Esophagus squamous epithelium (tissue), 5 donors: ENCODE measurements around the gene FAM110D. TPM values are rescaled to one million over a fixed set of nuclear protein-coding genes. Genes with fewer than 3 reads are reported as not detected.

Experiments used
- DNase-seq: peaks from one replicate; lab custom pipeline; 2025; lab: John Stamatoyannopoulos, UW
- H3K27ac ChIP-seq, 4 donors: fragments of 200-600 bp; sonication (generic); one replicate each; pipeline ENCODE4 v1.5.1; 2016 to 2019; ENCODE audit warnings: mild to moderate bottlenecking in 1 of 4
- H3K27me3 ChIP-seq, 4 donors: fragments of 200-600 bp; sonication (generic); 1 replicate in 3 of 4; 2 replicates in 1 of 4; pipeline versions ENCODE4 v1.5.1 to v1.6.0; 2017 to 2021; ENCODE audit warnings: antibody characterized with exemption in 1 of 4
- H3K36me3 ChIP-seq, 3 donors: fragments of 200-600 bp; sonication (generic); one replicate each; pipeline ENCODE4 v1.5.1; 2016 to 2019
- H3K4me1 ChIP-seq, 3 donors: fragments of 200-600 bp; sonication (generic); one replicate each; pipeline ENCODE4 v1.5.1; 2017 to 2019
- H3K4me3 ChIP-seq, 4 donors: fragments of 200-600 bp; sonication (generic); 1 replicate in 3 of 4; 2 replicates in 1 of 4; pipeline ENCODE4 v1.5.1; 2016 to 2019; ENCODE audit warnings: mild to moderate bottlenecking in 2 of 4, moderate library complexity in 1 of 4
- H3K9me3 ChIP-seq, 3 donors: fragments of 200-600 bp; sonication (generic); one replicate each; pipeline ENCODE4 v1.5.1; 2016 to 2019
- POLR2A ChIP-seq, 4 donors: fragments of 450-650 bp; IDR thresholded peaks; one replicate each; pipeline ENCODE4 v1.6.1; 2017; ENCODE audit warnings: antibody characterized with exemption in 4 of 4, mild to moderate bottlenecking in 4 of 4, moderate library complexity in 3 of 4
- WGBS, 2 donors: methylation state at CpG; one replicate each; pipeline ENCODE4 v1.1.5; 2018; 5-methylcytosine and 5-hydroxymethylcytosine counted together
- intact Hi-C: fragments of 100-400 bp; cut with DNase I; formaldehyde crosslinking; loops from one replicate; pipeline ENCODE4 v1.15.0; 2022
- total RNA-seq, 4 donors: library from RNA; depleted of rRNA; stranded (reverse); fragments of >200 nt; gene quantifications; one replicate each; pipeline ENCODE4 v1.1.0, GENCODE V29; 2016
- TF ChIP-seq, protein P1 (sequence below), 6 experiments: fragments of 450-650 bp in 4 of 6; fragments of 200-600 bp in 2 of 6; sonication (generic) in 2 of 6; IDR thresholded peaks; one replicate each; pipeline ENCODE4 v1.5.1; 2016 to 2019; ENCODE audit warnings: antibody characterized with exemption in 6 of 6, mild to moderate bottlenecking in 4 of 6, moderate library complexity in 4 of 6
- donor health status: DM: yes; HTN: yes; CAD: no.

The FAM110D gene
- total RNA-seq, 4 donors from 2014 or later = 0.23 to 5.1 (median 2.0) TPM

DNA sequence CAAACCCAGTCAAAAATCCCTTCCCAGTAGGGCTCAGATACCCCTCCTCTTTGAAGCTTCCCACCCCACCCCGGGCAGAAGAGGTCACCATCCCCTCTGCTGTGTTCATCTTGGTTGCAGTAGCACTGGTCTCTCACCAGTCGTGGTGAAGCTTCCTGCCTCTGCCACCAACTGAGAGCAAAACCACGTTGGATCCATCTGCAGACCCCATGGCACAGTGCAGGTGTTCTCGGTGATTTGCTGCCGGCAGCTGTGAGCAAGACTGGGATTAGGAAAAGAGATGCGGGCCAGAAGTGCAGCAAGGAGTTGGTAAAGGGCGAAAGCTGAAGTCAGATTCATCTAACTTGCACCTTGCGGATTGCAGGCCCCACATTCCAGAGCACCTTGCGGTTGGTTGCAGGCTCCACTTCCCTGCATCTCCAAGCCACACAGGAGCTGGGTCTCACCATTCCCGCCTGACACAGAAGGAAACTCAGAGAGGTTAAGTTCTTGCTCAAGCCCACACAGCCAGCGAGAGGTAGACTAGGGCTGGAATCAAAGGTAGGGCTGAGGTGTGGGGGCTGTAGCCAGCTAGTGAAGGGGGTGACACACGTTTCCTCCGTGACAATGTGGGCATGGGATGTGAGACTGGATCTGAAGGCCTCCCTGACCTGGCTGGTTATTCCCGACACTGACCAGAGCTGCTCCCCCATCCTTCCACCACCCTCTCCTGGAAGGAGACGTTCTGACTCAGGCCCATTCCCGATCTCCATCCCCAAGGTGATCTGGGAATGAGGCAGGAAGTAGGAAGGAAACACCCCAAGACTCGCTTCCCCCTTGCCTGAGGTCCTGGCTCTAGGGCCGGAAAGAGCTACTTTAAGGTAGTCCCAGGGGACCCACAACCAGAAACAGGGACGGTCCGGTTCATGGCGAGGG, 3.3 kb upstream of the FAM110D start:
- 58 to 80% methylated on average over 11 to 15 of the region's 21 CpGs for WGBS, 2 donors
- no peak for DNase-seq
- Histone ChIP-seq H3K4me1 (peaks cover 6 to 23% (median 8%) of the 10 kb centered on the region in 3 donors), H3K27ac (peak overlapping the region in 3 of 4 donors; percentile 6 to 72 (median 69)), H3K9me3 (no peaks in the 10 kb centered on the region), H3K4me3 (peak overlapping the region in 2 of 4 donors; percentile 30 to 39), H3K27me3 (peaks cover 0 to 51% (median 0%) of the 10 kb centered on the region in 4 donors), H3K36me3 (no peaks in the 10 kb centered on the region)
- TF ChIP-seq, protein P1, sequence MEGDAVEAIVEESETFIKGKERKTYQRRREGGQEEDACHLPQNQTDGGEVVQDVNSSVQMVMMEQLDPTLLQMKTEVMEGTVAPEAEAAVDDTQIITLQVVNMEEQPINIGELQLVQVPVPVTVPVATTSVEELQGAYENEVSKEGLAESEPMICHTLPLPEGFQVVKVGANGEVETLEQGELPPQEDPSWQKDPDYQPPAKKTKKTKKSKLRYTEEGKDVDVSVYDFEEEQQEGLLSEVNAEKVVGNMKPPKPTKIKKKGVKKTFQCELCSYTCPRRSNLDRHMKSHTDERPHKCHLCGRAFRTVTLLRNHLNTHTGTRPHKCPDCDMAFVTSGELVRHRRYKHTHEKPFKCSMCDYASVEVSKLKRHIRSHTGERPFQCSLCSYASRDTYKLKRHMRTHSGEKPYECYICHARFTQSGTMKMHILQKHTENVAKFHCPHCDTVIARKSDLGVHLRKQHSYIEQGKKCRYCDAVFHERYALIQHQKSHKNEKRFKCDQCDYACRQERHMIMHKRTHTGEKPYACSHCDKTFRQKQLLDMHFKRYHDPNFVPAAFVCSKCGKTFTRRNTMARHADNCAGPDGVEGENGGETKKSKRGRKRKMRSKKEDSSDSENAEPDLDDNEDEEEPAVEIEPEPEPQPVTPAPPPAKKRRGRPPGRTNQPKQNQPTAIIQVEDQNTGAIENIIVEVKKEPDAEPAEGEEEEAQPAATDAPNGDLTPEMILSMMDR (IDR thresholded peaks at IDR 0.05) = no peak
- no peak for TF ChIP-seq POLR2A (IDR thresholded peaks at IDR 0.05)
- intact Hi-C loops = loop anchor here (5.0 kb wide), 1 partner anchor 123 kb away; no protein-coding TSS in a partner anchor

DNA sequence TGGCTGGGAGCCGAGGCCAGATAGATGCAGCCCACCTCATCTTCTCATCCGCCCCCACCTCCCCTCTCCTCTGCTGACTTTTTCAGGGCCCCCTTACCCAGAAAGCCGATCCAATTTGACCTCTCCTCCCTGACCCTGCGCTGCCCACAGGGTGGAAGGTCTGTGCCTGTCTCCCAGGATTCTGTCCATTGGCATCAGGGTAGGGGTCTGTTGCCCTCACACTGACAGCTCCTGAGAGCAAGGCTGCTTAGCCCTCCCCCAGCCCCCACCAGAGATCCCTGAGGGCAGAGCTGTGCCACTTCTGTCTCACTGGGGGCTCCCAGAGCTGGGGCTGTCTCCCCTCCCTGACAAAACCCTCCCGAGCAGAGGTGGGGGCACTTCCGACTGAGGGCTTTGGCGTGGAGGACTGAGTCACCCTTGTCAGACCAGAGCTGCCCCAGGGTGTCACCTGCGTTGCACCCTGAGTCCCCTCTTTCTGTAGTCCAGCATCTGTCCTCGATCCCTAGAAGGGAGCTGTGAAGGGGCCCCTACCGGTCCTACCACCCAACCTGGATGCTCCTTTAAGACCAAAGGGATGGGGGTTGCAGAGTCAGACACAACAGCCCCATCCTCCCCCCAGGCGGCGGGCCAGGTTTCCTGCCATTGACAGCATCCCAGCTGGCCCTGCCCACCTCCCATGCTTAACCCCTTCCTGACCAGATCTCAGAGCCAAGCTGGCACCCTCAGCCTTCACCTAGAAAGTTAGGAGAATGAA, 2.4 kb upstream of the FAM110D start:
- no peak for DNase-seq
- Histone ChIP-seq H3K27me3 (peaks cover 0 to 60% (median 0%) of the 10 kb centered on the region in 4 donors), H3K27ac (peak overlapping the region in 3 of 4 donors; percentile 6 to 72 (median 69)), H3K9me3 (no peaks in the 10 kb centered on the region), H3K4me1 (peaks cover 11 to 31% (median 11%) of the 10 kb centered on the region in 3 donors), H3K36me3 (no peaks in the 10 kb centered on the region), H3K4me3 (peak overlapping the region in 3 of 4 donors; percentile 2 to 39 (median 30))
- intact Hi-C loops = loop anchor here (5.0 kb wide), 1 partner anchor 124 kb away; no protein-coding TSS in a partner anchor
- TF ChIP-seq, protein P1 (IDR thresholded peaks at IDR 0.05) = no peak
- TF ChIP-seq POLR2A (IDR thresholded peaks at IDR 0.05) = no peak
- 53% methylated on average over 5 to 6 of the region's 12 CpGs for WGBS, 2 donors

DNA sequence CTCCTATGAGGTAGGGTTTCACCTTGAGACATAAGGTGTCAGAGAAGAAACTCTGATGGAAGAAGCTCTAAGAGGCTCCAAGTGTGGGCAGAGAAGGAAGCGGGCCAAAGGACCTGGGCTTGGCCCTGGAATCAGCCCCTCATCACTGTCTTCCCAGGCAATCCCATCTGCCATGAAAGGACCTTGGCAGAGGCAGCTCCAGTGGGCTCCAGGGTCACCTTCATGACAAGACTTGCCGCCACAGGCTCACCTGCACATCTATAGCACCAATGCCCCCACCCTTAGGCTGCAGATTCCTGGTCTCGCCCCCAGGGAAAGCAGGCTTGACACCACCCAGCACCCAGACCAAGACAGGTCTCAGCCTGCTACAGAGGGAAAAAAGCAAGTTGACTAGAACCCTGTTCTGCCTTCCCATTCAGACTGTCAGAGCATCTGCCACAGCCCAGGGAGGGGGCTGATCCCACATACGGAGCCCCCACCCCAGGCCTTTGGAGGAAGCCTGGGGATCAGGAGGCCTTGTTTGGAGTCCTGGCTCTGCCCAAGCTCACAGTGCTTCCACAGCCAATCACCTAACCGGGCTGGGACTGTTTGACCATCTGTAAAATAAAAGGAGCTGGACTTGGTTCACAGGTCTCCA, 490 bp upstream of the FAM110D start:
- TF ChIP-seq POLR2A (IDR thresholded peaks at IDR 0.05) = no peak
- TF ChIP-seq, protein P1 (IDR thresholded peaks at IDR 0.05) = no peak
- WGBS, 2 donors = 47 to 48% methylated on average over 3 to 4 of the region's 5 CpGs
- DNase-seq = no peak
- intact Hi-C loops = loop anchor here (5.0 kb wide), 1 partner anchor 126 kb away; no protein-coding TSS in a partner anchor
- Histone ChIP-seq H3K4me1 (peaks cover 18 to 44% (median 19%) of the 10 kb centered on the region in 3 donors), H3K27me3 (peaks cover 0 to 76% (median 0%) of the 10 kb centered on the region in 4 donors), H3K36me3 (no peaks in the 10 kb centered on the region), H3K9me3 (no peaks in the 10 kb centered on the region), H3K27ac (peak overlapping the region in 3 of 4 donors; percentile 49 to 68 (median 64)), H3K4me3 (peak overlapping the region in 3 of 4 donors; percentile 52 to 75 (median 56))

DNA sequence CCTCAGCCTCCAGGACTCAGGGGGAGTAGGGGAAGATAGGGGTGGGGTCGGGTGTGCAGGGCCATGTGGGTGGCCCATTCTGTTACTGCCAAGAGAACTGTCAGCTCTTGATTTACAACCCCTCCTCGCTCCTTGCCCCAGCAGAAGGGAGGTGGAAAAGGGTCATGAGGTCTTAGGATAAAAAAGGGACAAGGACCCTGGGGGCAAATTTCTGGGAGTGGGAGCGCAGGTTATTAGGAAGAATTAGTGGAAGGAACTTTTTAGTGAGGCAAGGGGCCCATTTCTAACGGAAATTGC, 812 bp downstream of the FAM110D start:
- peak overlapping the region in 3 of 4 donors; percentile 49 to 68 (median 64) for H3K27ac ChIP-seq
- WGBS, 2 donors = 63 to 76% methylated on average over 4 of the region's 4 CpGs

More for the DNA sequence above, 812 bp downstream of the FAM110D start:
- Histone ChIP-seq H3K27me3 (peaks cover 0 to 77% (median 0%) of the 10 kb centered on the region in 4 donors), H3K4me1 (peaks cover 21 to 57% (median 29%) of the 10 kb centered on the region in 3 donors), H3K4me3 (peak overlapping the region; percentile 0 to 75 (median 54)), H3K9me3 (no peaks in the 10 kb centered on the region), H3K36me3 (no peaks in the 10 kb centered on the region)
- DNase-seq = no peak
- intact Hi-C loops = loop anchor here (5.0 to 10.0 kb wide), 2 partner anchors 127 to 155 kb away; partner anchors contain the start of gene CD52
- TF ChIP-seq POLR2A (IDR thresholded peaks at IDR 0.05) = no peak
- TF ChIP-seq, protein P1 (IDR thresholded peaks at IDR 0.05) = no peak
